GM06990 (cell line): ENCODE measurements around the gene TTC27.

Experiments
- DNase-seq: peaks from one replicate; pipeline ENCODE4 v3.0.0-alpha.2; 2011; ENCODE audit not compliant: insufficient read length; ENCODE audit errors: extremely low read depth
- H3K27me3 ChIP-seq: replicated peaks from 2 replicates; pipeline ENCODE4 v1.6.0; 2011; ENCODE audit warnings: low read length; ENCODE audit not compliant: control insufficient read depth, insufficient read depth
- H3K36me3 ChIP-seq: 2 replicates; pipeline ENCODE4 v1.5.1; 2011; ENCODE audit warnings: low read length; ENCODE audit not compliant: control insufficient read depth, insufficient read depth
- H3K4me3 ChIP-seq: replicated peaks from 2 replicates; pipeline ENCODE4 v1.5.1; 2011; ENCODE audit warnings: low read depth, mild to moderate bottlenecking, control low read depth, low read length
- TF ChIP-seq, protein P1 (sequence below): IDR thresholded peaks from 2 replicates; pipeline ENCODE4 v1.5.1; 2011; ENCODE audit warnings: low read length, control low read depth, mild to moderate bottlenecking, inconsistent platforms; ENCODE audit not compliant: insufficient read depth, poor library complexity, severe bottlenecking

TTC27 gene

DNA sequence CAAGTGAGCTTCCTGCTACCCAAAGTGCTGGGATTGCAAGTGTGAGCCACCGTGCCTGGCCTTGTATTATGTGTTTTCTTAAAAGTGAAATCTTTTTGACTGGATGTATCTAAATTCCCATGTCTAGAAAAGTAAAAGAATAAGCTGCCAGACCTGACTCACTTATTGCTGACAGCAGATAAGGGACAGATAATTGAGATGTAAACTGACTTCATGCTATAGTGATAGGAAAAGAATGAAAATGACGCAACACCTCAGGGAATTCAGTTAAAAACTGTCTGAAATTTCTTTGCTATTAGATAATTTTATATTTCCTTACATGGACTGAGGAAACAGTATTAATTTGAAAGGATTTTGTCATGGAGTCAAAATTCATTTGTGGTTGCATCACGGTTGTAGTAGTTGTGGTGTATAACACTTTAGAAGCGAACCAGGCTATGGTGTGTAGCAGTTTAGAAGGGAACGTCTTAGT lies 19.4 kb downstream of the TTC27 start:
- Histone ChIP-seq H3K36me3 (peaks cover 3% of the 10 kb centered on the region), H3K4me3 (no peak overlapping the region), H3K27me3 (no peaks in the 10 kb centered on the region)
- no peak for DNase-seq
- TF ChIP-seq, protein P1, sequence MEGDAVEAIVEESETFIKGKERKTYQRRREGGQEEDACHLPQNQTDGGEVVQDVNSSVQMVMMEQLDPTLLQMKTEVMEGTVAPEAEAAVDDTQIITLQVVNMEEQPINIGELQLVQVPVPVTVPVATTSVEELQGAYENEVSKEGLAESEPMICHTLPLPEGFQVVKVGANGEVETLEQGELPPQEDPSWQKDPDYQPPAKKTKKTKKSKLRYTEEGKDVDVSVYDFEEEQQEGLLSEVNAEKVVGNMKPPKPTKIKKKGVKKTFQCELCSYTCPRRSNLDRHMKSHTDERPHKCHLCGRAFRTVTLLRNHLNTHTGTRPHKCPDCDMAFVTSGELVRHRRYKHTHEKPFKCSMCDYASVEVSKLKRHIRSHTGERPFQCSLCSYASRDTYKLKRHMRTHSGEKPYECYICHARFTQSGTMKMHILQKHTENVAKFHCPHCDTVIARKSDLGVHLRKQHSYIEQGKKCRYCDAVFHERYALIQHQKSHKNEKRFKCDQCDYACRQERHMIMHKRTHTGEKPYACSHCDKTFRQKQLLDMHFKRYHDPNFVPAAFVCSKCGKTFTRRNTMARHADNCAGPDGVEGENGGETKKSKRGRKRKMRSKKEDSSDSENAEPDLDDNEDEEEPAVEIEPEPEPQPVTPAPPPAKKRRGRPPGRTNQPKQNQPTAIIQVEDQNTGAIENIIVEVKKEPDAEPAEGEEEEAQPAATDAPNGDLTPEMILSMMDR, result no peak

DNA sequence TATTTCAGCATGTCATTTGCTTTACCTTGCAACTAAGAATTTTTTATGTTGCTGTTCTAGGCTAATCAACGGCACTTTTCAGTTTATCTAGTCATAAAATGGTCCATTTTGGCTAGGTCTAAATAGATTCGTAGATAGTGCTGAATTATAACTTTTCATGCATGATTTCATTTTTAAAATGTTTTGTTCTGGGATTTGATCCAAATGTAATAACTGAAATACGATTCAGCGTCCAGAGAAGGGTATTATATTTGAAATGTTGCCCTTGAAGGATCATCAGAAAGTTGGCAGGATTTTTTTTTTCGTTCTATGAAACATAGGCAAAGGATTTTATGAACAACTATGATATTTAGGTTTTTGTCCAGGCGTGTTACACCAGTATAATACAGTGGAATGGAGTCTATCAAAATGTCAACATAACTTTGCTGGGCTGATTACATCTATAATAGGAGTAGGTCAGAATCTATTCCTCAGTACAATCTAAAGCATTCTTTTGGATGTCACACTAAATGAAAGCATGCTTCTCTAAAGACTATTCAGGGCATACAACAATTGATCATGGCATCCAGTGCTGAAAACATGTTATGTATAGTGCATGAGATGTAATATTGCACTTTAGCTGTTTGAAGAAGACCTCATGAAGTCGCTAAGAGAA lies 24.8 kb downstream of the TTC27 start:
- H3K36me3 ChIP-seq, result no peaks in the 10 kb centered on the region; the same call in none of the 2 replicates
- no peaks in the 10 kb centered on the region for H3K27me3 ChIP-seq
- TF ChIP-seq, protein P1, result no peak
- H3K4me3 ChIP-seq, result no peak overlapping the region
- DNase-seq, result no peak

DNA sequence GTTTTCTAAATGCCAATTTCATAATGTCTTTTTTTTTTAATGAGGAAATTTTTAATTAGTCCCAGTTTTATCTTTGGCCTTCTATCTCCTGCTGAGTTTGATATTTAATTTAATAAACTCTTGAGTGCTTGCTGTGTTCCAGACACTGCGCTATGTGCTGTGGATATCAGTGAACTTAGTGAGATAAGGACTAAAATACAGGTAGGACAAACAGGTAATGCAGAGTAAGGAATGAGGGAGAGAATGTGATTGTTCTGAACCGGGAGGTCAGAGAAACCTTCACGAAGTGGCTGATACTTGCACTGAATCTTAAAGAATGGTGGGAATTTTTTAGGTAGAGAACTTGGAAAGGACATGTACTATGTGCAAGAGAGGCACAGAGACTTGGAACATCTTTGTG lies 28.2 kb downstream of the TTC27 start:
- no peaks in the 10 kb centered on the region for H3K27me3 ChIP-seq
- H3K4me3 ChIP-seq, result no peak overlapping the region
- H3K36me3 ChIP-seq, result no peaks in the 10 kb centered on the region; the same call in none of the 2 replicates
- no peak for DNase-seq
- TF ChIP-seq, protein P1, result no peak

DNA sequence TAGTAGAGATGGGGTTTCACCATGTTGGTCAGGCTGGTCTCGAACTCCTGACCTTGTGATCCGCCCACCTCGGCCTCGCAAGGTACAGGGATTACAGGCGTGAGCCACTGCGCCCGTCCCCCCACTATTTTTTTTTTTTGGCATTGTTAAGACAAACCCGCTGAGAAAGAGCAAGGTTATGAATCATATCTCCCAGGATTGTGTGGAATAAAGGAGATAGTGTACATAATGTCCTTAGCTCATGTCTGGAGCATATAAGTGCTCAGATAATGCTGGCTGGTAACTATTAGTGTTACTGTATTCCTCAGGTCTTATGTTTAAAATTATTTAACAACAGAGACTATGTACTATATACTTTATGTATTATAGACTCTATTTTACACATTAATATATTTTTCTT lies 36.0 kb downstream of the TTC27 start:
- TF ChIP-seq, protein P1, result no peak
- no peak for DNase-seq
- no peaks in the 10 kb centered on the region for H3K27me3 ChIP-seq

DNA sequence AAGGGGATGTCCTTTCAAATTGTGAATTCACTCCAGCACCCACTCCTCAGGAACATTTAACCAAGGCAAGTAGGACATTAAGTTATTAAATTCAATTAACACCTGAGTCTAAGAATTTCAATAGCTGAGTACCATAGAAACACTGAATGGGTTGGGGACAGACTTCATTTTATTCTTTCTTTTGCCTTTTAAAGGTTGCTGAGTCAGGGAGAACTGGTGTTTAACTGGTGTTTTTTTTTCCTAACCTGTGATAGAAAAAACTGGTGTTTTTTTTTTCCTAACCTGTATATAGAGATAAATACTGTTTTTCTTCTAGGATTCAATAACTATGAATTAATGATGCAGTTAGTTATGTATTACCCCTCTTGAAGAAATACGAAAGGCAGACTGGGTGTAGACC lies 38.9 kb downstream of the TTC27 start:
- Histone ChIP-seq H3K36me3 (peaks cover 1% of the 10 kb centered on the region; the same call in 1 of the 2 replicates), H3K27me3 (no peaks in the 10 kb centered on the region), H3K4me3 (no peak overlapping the region)
- TF ChIP-seq, protein P1, result no peak
- DNase-seq, result no peak

More for the DNA sequence above, 36.0 kb downstream of the TTC27 start:
- H3K4me3 ChIP-seq, result no peak overlapping the region
- no peaks in the 10 kb centered on the region for H3K36me3 ChIP-seq
